Natural killer cell (primary cell): ENCODE measurements around the gene RUSC1. TPM values are rescaled to one million over a fixed set of nuclear protein-coding genes. Genes with fewer than 3 reads are reported as not detected.
"Not testable (repeated sequence)": the region's sequence is repeated elsewhere in the genome, so short reads cannot be mapped to it uniquely, and the experiment has no call there.

Experiments used
- ATAC-seq, 3 donors: fragments of 150-1000 bp in 2 of 3; fragments of 200-7000 bp in 1 of 3; cut with Tn5 transposase; 1 replicate in 1 of 3; 2 replicates in 2 of 3; pipeline ENCODE4 v1.10.0; 2021; ENCODE audit warnings: mild to moderate bottlenecking in 2 of 3, moderate library complexity in 2 of 3
- DNase-seq, 2 donors: peaks; one replicate each; pipeline versions ENCODE4 v3.0.0 to v3.0.0-alpha.2; 2013 to 2021; ENCODE audit warnings: mixed read lengths in 1 of 2
- H3K27ac ChIP-seq: one replicate; pipeline ENCODE4 v1.5.1; 2013; ENCODE audit warnings: mild to moderate bottlenecking, low read length
- H3K27me3 ChIP-seq: one replicate; pipeline ENCODE4 v1.6.1; 2013; ENCODE audit warnings: low read length; ENCODE audit not compliant: control insufficient read depth, insufficient read depth
- H3K36me3 ChIP-seq: one replicate; pipeline ENCODE4 v1.6.1; 2013; ENCODE audit warnings: low read length; ENCODE audit not compliant: control insufficient read depth, insufficient read depth
- H3K4me1 ChIP-seq: one replicate; pipeline ENCODE4 v1.6.1; 2013; ENCODE audit warnings: low read length; ENCODE audit not compliant: control insufficient read depth, insufficient read depth
- H3K4me3 ChIP-seq: one replicate; pipeline ENCODE4 v1.5.1; 2013; ENCODE audit warnings: low read length
- H3K9me3 ChIP-seq: one replicate; pipeline ENCODE4 v1.6.1; 2013; ENCODE audit warnings: low read length; ENCODE audit not compliant: control insufficient read depth, insufficient read depth
- H3K27ac Mint-ChIP-seq, 2 donors: one replicate each; pipeline ENCODE4 v1.8.0; 2022; ENCODE audit warnings: mild to moderate bottlenecking in 2 of 2, mixed read lengths in 2 of 2, moderate library complexity in 1 of 2
- H3K27me3 Mint-ChIP-seq, 2 donors: one replicate each; pipeline ENCODE4 v1.8.0; 2022; ENCODE audit warnings: low read depth in 2 of 2, mixed read lengths in 2 of 2
- H3K36me3 Mint-ChIP-seq: one replicate; pipeline ENCODE4 v1.8.0; 2022; ENCODE audit warnings: mixed read lengths
- H3K4me1 Mint-ChIP-seq, 2 donors: one replicate each; pipeline ENCODE4 v1.8.0; 2022; ENCODE audit warnings: mixed read lengths in 2 of 2
- H3K4me3 Mint-ChIP-seq: one replicate; pipeline ENCODE4 v1.8.0; 2022; ENCODE audit warnings: mild to moderate bottlenecking, moderate library complexity, mixed read lengths
- H3K9me3 Mint-ChIP-seq, 2 donors: one replicate each; pipeline ENCODE4 v1.8.0; 2022; ENCODE audit warnings: mixed read lengths in 2 of 2
- CTCF ChIP-seq: fragments of 200-600 bp; IDR thresholded peaks from one replicate; pipeline ENCODE4 v1.8.0; 2022; ENCODE audit warnings: antibody characterized with exemption
- WGBS: methylation state at CpG from one replicate; pipeline ENCODE4 v1.1.7; 2013; ENCODE audit warnings: missing lambda C conversion rate; ENCODE audit not compliant: insufficient coverage; 5-methylcytosine and 5-hydroxymethylcytosine counted together
- intact Hi-C: fragments of 100-400 bp; cut with micrococcal nuclease; formaldehyde crosslinking; loops from one replicate; pipeline ENCODE4 v1.14.2; 2022
- total RNA-seq, 4 donors: library from RNA; stranded (reverse); fragments of 120-200 nt in 1 of 4; gene quantifications; one replicate each; pipeline versions ENCODE4 v1.2.3 to v1.2.4, GENCODE V29; 2013 to 2022

RUSC1 gene
- total RNA-seq, 3 donors from 2014 or later (not counting 1 experiment from before 2014, with no cell fraction given): 20.4 to 24.7 (median 21.5) TPM

DNA sequence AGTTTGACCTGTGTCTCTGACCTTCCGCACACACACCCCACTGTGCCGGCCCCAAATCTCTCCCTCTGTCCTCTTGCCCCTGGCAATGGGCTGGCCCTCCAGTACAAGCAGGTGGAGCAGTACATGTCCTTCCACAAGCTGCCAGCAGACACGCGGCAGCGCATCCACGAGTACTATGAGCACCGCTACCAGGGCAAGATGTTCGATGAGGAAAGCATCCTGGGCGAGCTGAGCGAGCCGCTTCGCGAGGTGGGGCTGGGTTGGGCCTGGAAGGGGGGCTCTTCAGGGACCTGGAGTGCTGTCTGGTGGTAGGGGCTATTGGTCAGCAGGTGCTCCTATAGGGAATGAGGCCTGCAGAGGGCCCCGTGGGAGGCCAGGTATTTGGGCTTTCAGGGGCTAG lies 35.6 kb upstream of the RUSC1 start:
- Histone ChIP-seq H3K27ac (no peak overlapping the region), H3K36me3 (no peaks in the 10 kb centered on the region), H3K9me3 (no peaks in the 10 kb centered on the region), H3K27me3 (no peaks in the 10 kb centered on the region), H3K4me3 (no peak overlapping the region), H3K4me1 (no peaks in the 10 kb centered on the region)
- Mint-ChIP-seq H3K9me3 (no peaks in the 10 kb centered on the region), H3K36me3 (no peaks in the 10 kb centered on the region), H3K27me3 (peaks cover 0 to under 1% of the 10 kb centered on the region in 2 donors), H3K4me1 (no peaks in the 10 kb centered on the region), H3K27ac (no peak overlapping the region), H3K4me3 (no peak overlapping the region)
- WGBS: 97% methylated on average over 14 of the region's 14 CpGs
- TF ChIP-seq CTCF: no peak
- intact Hi-C loops: no loop called here
- no peak for DNase-seq
- no peak for ATAC-seq

- 96% methylated on average over 18 of the region's 18 CpGs for WGBS
- intact Hi-C loops: no loop called here
- ATAC-seq (no peak), DNase-seq (no peak)
- H3K9me3 Mint-ChIP-seq: no peaks in the 10 kb centered on the region
- no peaks in the 10 kb centered on the region for H3K36me3 Mint-ChIP-seq
- no peaks in the 10 kb centered on the region for H3K27me3 ChIP-seq
- no peaks in the 10 kb centered on the region for H3K4me1 Mint-ChIP-seq
- no peaks in the 10 kb centered on the region for H3K4me1 ChIP-seq
- H3K27me3 Mint-ChIP-seq: peaks cover 0 to 3% of the 10 kb centered on the region in 2 donors
- H3K27ac ChIP-seq: no peak overlapping the region
- H3K27ac Mint-ChIP-seq: no peak overlapping the region
- TF ChIP-seq CTCF: no peak
- no peak overlapping the region for H3K4me3 Mint-ChIP-seq
- H3K36me3 ChIP-seq: no peaks in the 10 kb centered on the region
- no peak overlapping the region for H3K4me3 ChIP-seq
- no peaks in the 10 kb centered on the region for H3K9me3 ChIP-seq
Measured at GRCh38 chr1:155285631-155286044, 35.1 kb upstream of the RUSC1 start.

DNA sequence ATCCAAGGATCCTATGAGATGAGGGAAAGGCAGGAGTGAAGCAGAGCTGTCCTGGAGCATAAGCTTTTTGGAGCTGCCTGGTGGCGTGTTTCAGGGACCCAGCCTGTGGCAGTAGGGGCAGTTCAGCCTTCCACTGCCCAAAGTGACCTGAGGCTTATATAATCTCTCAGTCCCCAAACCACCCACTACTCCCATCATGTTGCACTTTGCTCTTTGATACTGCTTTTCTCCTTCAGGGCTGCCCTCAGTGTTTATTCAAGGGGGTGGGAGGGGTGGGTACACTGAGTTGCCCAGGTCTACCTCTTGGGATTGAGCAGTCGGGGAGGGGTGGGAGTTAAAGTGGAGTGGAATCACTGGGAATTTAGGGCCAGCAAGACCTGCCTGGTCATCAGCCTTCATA lies 34.1 kb upstream of the RUSC1 start:
- Mint-ChIP-seq H3K27me3 (peaks cover 0 to 5% of the 10 kb centered on the region in 2 donors), H3K4me1 (no peaks in the 10 kb centered on the region), H3K9me3 (no peaks in the 10 kb centered on the region), H3K4me3 (no peak overlapping the region), H3K36me3 (no peaks in the 10 kb centered on the region), H3K27ac (no peak overlapping the region)
- Histone ChIP-seq H3K27me3 (no peaks in the 10 kb centered on the region), H3K27ac (no peak overlapping the region), H3K4me3 (no peak overlapping the region), H3K9me3 (no peaks in the 10 kb centered on the region), H3K36me3 (no peaks in the 10 kb centered on the region), H3K4me1 (no peaks in the 10 kb centered on the region)
- intact Hi-C loops: no loop called here
- 97% methylated on average over 2 of the region's 2 CpGs for WGBS
- no peak for TF ChIP-seq CTCF
- DNase-seq: no peak
- ATAC-seq: no peak

GRCh38 chr1:155287987-155288543 lies 32.6 kb upstream of the RUSC1 start:
- H3K27ac ChIP-seq: no peak overlapping the region
- H3K4me3 ChIP-seq: no peak overlapping the region
- no peaks in the 10 kb centered on the region for H3K4me1 ChIP-seq
- no peak overlapping the region for H3K27ac Mint-ChIP-seq
- H3K27me3 Mint-ChIP-seq: peaks cover 0 to 7% of the 10 kb centered on the region in 2 donors
- no peaks in the 10 kb centered on the region for H3K27me3 ChIP-seq
- no peak for ATAC-seq
- DNase-seq: no peak
- 95% methylated on average over 21 of the region's 21 CpGs for WGBS
- TF ChIP-seq CTCF: no peak
- no peaks in the 10 kb centered on the region for H3K36me3 Mint-ChIP-seq
- intact Hi-C loops: no loop called here
- H3K4me3 Mint-ChIP-seq: no peak overlapping the region
- H3K9me3 ChIP-seq: no peaks in the 10 kb centered on the region
- H3K9me3 Mint-ChIP-seq: no peaks in the 10 kb centered on the region
- H3K4me1 Mint-ChIP-seq: no peaks in the 10 kb centered on the region
- H3K36me3 ChIP-seq: no peaks in the 10 kb centered on the region

GRCh38 chr1:155291006-155291405 lies 29.7 kb upstream of the RUSC1 start:
- ATAC-seq: not testable (repeated sequence)
- 92% methylated on average over 9 of the region's 10 CpGs for WGBS

More at GRCh38 chr1:155291006-155291405, 29.7 kb upstream of the RUSC1 start:
- H3K27ac Mint-ChIP-seq, H3K9me3 Mint-ChIP-seq, H3K4me1 Mint-ChIP-seq, H3K27me3 ChIP-seq, H3K4me1 ChIP-seq, H3K36me3 ChIP-seq, H3K27ac ChIP-seq, DNase-seq, H3K9me3 ChIP-seq, H3K4me3 ChIP-seq, H3K36me3 Mint-ChIP-seq, H3K4me3 Mint-ChIP-seq, intact Hi-C loops: not testable (repeated sequence)
- H3K27me3 Mint-ChIP-seq: peaks cover 17 to 22% of the 10 kb centered on the region in 2 donors
